Fibroblast of lung (primary cell): ENCODE results near the gene ZDHHC13. TPM values are rescaled to one million over a fixed set of nuclear protein-coding genes. Genes with fewer than 3 reads are reported as not detected.

Experiments
- DNase-seq, 2 donors: peaks; one replicate each; pipeline versions ENCODE4 v3.0.0 to v3.0.0-alpha.2; 2010; ENCODE audit warnings: low read depth in 2 of 2
- H2AFZ ChIP-seq: 2 replicates; pipeline ENCODE4 v1.5.1; 2012; ENCODE audit warnings: low read length, control low read depth, inconsistent platforms
- H3K27ac ChIP-seq: 2 replicates; pipeline ENCODE4 v1.5.1; 2011; ENCODE audit warnings: low read length, control low read depth; ENCODE audit not compliant: insufficient read depth
- H3K27me3 ChIP-seq: 2 replicates; pipeline ENCODE4 v1.5.1; 2011; ENCODE audit warnings: mild to moderate bottlenecking, low read length; ENCODE audit not compliant: control insufficient read depth, insufficient read depth
- H3K36me3 ChIP-seq: 2 replicates; pipeline ENCODE4 v1.5.1; 2011; ENCODE audit warnings: low read length; ENCODE audit not compliant: control insufficient read depth, insufficient read depth
- H3K4me1 ChIP-seq: 2 replicates; pipeline ENCODE4 v1.5.1; 2011; ENCODE audit warnings: low read length; ENCODE audit not compliant: control insufficient read depth, insufficient read depth; ENCODE audit errors: extremely low read depth
- H3K4me2 ChIP-seq: 2 replicates; pipeline ENCODE4 v1.5.1; 2011; ENCODE audit warnings: low read length, control low read depth; ENCODE audit not compliant: insufficient read depth; ENCODE audit errors: extremely low read depth
- H3K4me3 ChIP-seq, 4 experiments: fragments of 200-600 bp in 1 of 4; sonication (generic) in 1 of 4; replicated peaks in 1 of 4; 2 replicates each; pipeline ENCODE4 v1.5.1; 2011 to 2016; ENCODE audit warnings: low read length in 4 of 4, low read depth in 3 of 4, mild to moderate bottlenecking in 3 of 4, control low read depth in 2 of 4, inconsistent platforms in 1 of 4, mixed read lengths in 1 of 4; ENCODE audit not compliant: insufficient read depth in 1 of 4; ENCODE audit errors: control extremely low read depth in 1 of 4
- H3K79me2 ChIP-seq: 2 replicates; pipeline ENCODE4 v1.5.1; 2012; ENCODE audit warnings: mild to moderate bottlenecking, low read length, inconsistent platforms; ENCODE audit not compliant: control insufficient read depth, insufficient read depth
- H3K9ac ChIP-seq: 2 replicates; pipeline ENCODE4 v1.5.1; 2011; ENCODE audit warnings: mild to moderate bottlenecking, low read length, control low read depth; ENCODE audit not compliant: insufficient read depth
- H3K9me3 ChIP-seq: 2 replicates; pipeline ENCODE4 v1.5.1; 2012; ENCODE audit warnings: low read depth, low read length; ENCODE audit not compliant: control insufficient read depth, insufficient read depth
- H4K20me1 ChIP-seq: 2 replicates; pipeline ENCODE4 v1.5.1; 2011; ENCODE audit warnings: low read length; ENCODE audit not compliant: control insufficient read depth, insufficient read depth; ENCODE audit errors: extremely low read depth
- EZH2 ChIP-seq: IDR thresholded peaks from 2 replicates; pipeline ENCODE4 v1.5.1; 2012; ENCODE audit warnings: low read length, control low read depth, mild to moderate bottlenecking; ENCODE audit errors: missing control alignments
- polyA plus RNA-seq, 2 donors: library from polyadenylated mRNA; depleted of rRNA in 1 of 2; stranded (reverse) in 1 of 2; unstranded in 1 of 2; fragments of >200 nt; gene quantifications; 2 replicates each; pipeline ENCODE4 v1.2.1, GENCODE V29; 2011 to 2012; ENCODE audit warnings: missing spikeins in 1 of 2
- total RNA-seq: library from RNA; depleted of rRNA; stranded (reverse); fragments of >200 nt; gene quantifications from 2 replicates; pipeline ENCODE4 v1.2.1, GENCODE V29; 2014
- TF ChIP-seq, protein P1 (sequence below), 2 donors: IDR thresholded peaks in 1 of 2; conservative IDR thresholded peaks in 1 of 2; 1 replicate in 1 of 2; 2 replicates in 1 of 2; pipeline ENCODE4 v1.5.1; 2011 to 2012; ENCODE audit warnings: low read length in 2 of 2, control low read depth in 1 of 2, inconsistent platforms in 1 of 2, low read depth in 1 of 2, mild to moderate bottlenecking in 1 of 2

The ZDHHC13 gene
- total and polyA plus RNA-seq, 2 donors (not counting 1 experiment from before 2014, with no cell fraction given) = 11.1 to 16.1 TPM

DNA sequence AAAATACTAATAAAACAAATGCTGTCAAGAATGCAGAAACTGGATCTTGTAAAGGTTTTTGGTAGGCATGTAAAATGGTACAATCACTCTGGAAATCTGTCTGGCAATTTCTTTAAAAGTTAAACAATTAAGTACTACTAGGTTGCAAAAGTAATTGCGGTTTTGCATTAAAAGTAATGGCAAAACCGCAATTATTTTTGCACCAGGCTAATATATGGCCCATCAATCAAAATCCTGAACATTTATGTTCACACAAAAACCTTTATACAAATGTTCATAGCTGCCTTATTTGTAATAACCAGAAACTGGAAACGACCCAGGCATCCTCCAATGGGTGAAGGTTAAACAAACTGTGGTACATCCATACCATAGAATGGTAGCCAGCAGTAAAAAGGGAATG is 24.6 kb upstream of the ZDHHC13 start:
- Histone ChIP-seq H3K79me2 (no peaks in the 10 kb centered on the region), H3K36me3 (no peaks in the 10 kb centered on the region), H3K4me1 (no peaks in the 10 kb centered on the region), H3K4me2 (no peak overlapping the region), H4K20me1 (no peaks in the 10 kb centered on the region), H3K27me3 (no peaks in the 10 kb centered on the region), H3K9ac (no peak overlapping the region), H3K4me3 (no peak overlapping the region), H2AFZ (no peak overlapping the region), H3K9me3 (no peaks in the 10 kb centered on the region), H3K27ac (no peak overlapping the region)
- TF ChIP-seq EZH2 = no peak
- TF ChIP-seq, protein P1, sequence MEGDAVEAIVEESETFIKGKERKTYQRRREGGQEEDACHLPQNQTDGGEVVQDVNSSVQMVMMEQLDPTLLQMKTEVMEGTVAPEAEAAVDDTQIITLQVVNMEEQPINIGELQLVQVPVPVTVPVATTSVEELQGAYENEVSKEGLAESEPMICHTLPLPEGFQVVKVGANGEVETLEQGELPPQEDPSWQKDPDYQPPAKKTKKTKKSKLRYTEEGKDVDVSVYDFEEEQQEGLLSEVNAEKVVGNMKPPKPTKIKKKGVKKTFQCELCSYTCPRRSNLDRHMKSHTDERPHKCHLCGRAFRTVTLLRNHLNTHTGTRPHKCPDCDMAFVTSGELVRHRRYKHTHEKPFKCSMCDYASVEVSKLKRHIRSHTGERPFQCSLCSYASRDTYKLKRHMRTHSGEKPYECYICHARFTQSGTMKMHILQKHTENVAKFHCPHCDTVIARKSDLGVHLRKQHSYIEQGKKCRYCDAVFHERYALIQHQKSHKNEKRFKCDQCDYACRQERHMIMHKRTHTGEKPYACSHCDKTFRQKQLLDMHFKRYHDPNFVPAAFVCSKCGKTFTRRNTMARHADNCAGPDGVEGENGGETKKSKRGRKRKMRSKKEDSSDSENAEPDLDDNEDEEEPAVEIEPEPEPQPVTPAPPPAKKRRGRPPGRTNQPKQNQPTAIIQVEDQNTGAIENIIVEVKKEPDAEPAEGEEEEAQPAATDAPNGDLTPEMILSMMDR (conservative IDR thresholded peaks at IDR 0.05 in 1 of 2, IDR thresholded peaks at IDR 0.05 in 1 of 2; ENCODE audit: low read depth in 1 of 2, low read length in 2 of 2) = no peak
- DNase-seq = no peak

- Histone ChIP-seq H3K9ac (no peak overlapping the region), H3K36me3 (no peaks in the 10 kb centered on the region), H3K4me1 (no peaks in the 10 kb centered on the region), H2AFZ (no peak overlapping the region), H4K20me1 (no peaks in the 10 kb centered on the region), H3K4me2 (no peak overlapping the region), H3K27me3 (no peaks in the 10 kb centered on the region), H3K9me3 (no peaks in the 10 kb centered on the region), H3K79me2 (no peaks in the 10 kb centered on the region), H3K4me3 (no peak overlapping the region), H3K27ac (no peak overlapping the region)
- TF ChIP-seq, protein P1 (conservative IDR thresholded peaks at IDR 0.05 in 1 of 2, IDR thresholded peaks at IDR 0.05 in 1 of 2; ENCODE audit: low read depth in 1 of 2, low read length in 2 of 2) = no peak
- TF ChIP-seq EZH2 = no peak
- DNase-seq = no peak
Measured at GRCh38 chr11:19092850-19093249, 24.1 kb upstream of the ZDHHC13 start.

DNA sequence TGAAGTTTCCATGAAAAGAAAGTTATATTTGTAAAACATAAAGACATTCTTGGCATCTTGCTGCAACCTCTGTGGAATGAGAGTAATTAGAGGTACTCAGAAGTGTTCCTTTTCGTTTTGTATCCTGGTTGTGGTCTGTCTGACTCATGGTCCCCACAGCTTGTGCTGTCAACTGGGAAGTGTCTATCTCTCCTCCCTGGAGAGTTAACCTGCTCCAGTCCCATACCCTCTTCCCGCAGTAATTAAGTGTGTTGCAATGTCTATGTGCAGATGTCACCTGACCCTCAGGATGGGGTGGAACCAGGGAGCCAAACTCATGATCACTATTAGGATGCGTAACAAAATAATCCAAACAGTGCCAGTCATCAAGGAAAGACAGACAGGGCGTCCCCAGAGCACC is 23.0 kb upstream of the ZDHHC13 start:
- no peaks in the 10 kb centered on the region for H3K36me3 ChIP-seq
- TF ChIP-seq, protein P1 (conservative IDR thresholded peaks at IDR 0.05 in 1 of 2, IDR thresholded peaks at IDR 0.05 in 1 of 2; ENCODE audit: low read depth in 1 of 2, low read length in 2 of 2) = no peak
- TF ChIP-seq EZH2 = no peak
- H3K27ac ChIP-seq = no peak overlapping the region
- no peaks in the 10 kb centered on the region for H3K9me3 ChIP-seq
- H3K4me3 ChIP-seq = no peak overlapping the region
- peak in 1 of 2 donors; percentile 78 for DNase-seq
- H3K4me2 ChIP-seq = no peak overlapping the region
- no peaks in the 10 kb centered on the region for H3K79me2 ChIP-seq
- no peak overlapping the region for H2AFZ ChIP-seq
- no peaks in the 10 kb centered on the region for H3K27me3 ChIP-seq
- H3K9ac ChIP-seq = no peak overlapping the region
- no peaks in the 10 kb centered on the region for H4K20me1 ChIP-seq
- H3K4me1 ChIP-seq = no peaks in the 10 kb centered on the region
